Activated T-cell treated with anti-CD3 and anti-CD28 coated beads, Interleukin-2, amount 50 U/mL, for 48 hours (primary cell): Measurements from ENCODE around the gene IPO9.
"Not testable (repeated sequence)": the region's sequence is repeated elsewhere in the genome, so short reads cannot be mapped to it uniquely, and the experiment has no call there.

ENCODE experiments used
- DNase-seq, 2 experiments: peaks; one replicate each; pipeline ENCODE4 v3.0.0-alpha.2; 2020

Gene IPO9

DNA sequence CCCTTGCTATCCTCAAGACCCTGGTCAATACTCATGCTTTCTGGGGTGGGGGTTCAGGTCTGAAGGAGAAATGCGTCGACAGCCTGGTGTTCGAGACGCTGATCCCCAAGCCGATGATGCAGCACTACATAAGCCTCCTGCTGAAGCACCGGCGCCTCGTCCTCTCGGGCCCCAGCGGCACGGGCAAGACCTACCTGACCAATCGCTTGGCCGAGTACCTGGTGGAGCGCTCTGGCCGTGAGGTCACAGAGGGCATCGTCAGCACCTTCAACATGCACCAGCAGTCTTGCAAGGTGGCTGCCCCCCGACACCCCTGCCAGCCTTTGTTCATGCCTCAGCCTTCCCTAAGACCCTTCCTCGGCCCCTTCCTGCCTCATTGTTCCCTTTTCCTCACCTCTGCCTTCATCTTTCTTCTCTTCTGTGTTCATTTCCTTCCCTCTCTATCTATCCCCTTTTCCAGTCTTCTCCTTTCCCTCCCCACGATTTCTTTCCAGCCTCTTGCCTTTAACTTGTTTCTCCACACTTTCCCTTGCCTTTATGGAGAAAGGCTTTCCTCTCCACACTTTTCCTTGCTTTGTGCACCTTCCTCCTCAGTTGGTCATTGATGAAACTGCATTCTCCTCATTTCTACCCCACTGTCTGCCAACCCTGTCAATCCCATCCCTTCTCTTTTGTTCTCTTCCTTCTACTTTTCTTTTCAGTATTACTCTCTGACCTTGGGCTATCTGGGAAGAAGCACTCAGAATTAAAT, 18.3 kb upstream of the IPO9 start:
- no peak for DNase-seq

DNA sequence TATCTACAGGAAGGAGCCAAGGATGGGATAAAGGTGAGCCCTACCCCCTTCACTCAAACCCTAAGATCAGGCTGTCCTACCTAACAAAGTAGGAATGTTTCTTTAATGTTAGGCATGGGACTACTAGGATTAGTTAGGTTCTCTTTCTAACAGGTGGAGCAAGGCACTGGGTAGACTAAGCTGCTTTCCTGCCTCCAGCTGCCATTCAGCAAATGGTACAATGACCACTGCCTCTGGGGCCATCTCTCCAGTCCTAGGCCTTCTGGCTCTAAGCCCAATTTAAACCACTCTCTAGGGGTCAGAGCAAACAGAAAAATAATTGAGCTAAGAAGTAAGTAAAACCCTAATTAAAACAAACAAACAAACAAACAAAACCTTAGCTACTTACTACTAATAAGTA, 15.7 kb upstream of the IPO9 start:
- DNase-seq, result no peak

GRCh38 chr1:201816309-201816854, 12.6 kb upstream of the IPO9 start:
- no peak for DNase-seq

GRCh38 chr1:201818971-201819750, 9.8 kb upstream of the IPO9 start:
- no peak for DNase-seq

DNA sequence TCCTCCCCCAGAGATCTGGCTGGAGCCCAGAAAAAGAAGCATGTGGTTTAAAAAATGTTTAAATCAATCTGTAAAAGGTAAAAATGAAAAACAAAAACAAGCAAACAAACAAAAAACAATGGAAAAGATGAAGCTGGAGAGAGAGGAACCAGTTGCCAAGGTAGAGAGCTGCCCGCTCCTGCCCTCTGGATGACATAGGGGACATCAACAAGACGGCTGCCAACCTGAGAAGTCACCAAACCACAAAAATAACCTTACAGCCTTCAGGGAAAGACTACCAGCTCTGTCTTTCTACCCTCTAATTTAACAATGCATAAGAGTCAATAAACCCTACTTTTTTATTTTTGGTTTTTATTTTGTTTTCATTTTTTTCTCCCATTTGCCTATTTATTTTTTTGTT, 8.5 kb upstream of the IPO9 start:
- no peak for DNase-seq

DNA sequence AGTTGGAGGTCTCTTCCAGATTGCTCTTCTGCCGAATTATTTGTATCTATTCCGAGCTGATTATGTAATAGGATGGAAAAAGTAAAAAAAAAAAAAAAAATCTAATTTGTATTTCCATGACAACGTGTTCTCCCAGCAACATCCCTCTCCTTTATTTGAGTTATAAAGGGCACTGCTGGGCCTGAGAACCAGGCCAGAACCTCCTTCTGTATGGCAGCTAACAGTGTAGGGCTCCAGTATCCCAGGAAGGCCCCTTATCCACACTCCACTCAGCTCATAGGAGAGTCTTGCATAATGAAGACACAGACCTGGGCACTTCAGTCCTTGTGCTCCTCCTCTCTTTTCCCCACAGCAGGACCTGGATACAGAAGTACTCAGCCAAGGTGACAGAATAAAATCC, 3.7 kb upstream of the IPO9 start:
- no peak for DNase-seq

DNA sequence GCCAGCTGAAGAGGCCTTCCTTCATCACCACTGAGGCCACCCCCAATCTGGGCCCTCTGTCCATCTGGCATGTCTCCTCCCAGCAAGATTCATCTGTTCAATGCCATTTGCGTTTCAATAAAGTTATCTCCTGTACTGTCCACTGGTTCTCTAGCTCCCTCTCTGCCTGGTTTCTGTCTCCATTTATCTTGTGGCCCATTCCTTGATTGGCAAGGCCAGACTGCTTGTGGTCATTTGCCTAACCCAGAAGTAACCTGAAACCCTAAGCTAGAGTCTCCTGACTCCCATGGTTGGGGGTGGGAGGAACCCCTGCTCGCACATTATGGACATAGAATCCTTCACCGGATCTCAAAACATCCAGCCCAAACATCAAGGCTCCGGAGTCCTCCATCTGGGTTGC, 2.1 kb upstream of the IPO9 start:
- DNase-seq, result no peak

- no peak for DNase-seq
Observed at GRCh38 chr1:201827321-201828216, 1.4 kb upstream of the IPO9 start.

- no peak for DNase-seq
Observed at GRCh38 chr1:201828217-201828819, 639 bp upstream of the IPO9 start.

- DNase-seq, result no peak
Observed at GRCh38 chr1:201831371-201831770, 2.4 kb downstream of the IPO9 start.

DNA sequence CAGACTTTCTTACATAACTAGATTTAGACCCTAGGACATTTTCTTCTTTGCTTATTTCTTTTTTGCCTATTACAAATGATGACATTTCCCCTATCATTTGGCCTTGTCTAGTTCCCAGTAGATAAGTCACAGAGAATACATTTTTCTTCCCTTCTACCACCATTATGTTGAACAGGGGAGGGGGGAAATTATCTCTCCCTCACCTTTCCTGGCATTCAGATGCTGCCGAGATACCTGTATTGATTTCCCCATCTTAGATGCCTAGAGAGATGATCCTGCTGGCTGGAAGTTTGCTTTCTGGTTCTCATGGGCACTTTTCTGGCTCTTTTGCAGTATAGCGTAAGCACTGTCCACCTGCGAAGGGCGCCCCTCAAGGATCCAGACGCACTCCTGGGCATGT, 5.7 kb downstream of the IPO9 start:
- no peak for DNase-seq

DNA sequence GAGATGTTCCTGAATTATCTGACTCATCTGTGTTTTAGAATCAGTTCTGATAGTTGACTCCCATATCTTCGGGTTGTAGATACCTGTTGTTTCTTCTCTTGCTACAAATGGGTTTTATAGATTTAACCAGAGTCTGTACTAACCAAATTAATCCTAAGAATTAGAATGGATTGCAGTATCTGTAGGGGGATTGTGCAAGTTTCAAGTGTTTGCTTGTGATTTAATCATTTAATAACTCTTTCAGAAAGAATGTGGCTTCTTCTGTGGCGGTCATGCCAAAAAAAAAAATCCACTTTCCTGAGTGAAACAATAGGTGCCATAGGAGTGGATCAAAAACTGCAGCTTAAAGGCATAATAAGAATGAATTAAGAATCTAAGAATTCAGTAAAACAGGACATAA, 9.4 kb downstream of the IPO9 start:
- no peak for DNase-seq

- not testable (repeated sequence) for DNase-seq
Observed at GRCh38 chr1:201839089-201839488, 10.1 kb downstream of the IPO9 start.

DNA sequence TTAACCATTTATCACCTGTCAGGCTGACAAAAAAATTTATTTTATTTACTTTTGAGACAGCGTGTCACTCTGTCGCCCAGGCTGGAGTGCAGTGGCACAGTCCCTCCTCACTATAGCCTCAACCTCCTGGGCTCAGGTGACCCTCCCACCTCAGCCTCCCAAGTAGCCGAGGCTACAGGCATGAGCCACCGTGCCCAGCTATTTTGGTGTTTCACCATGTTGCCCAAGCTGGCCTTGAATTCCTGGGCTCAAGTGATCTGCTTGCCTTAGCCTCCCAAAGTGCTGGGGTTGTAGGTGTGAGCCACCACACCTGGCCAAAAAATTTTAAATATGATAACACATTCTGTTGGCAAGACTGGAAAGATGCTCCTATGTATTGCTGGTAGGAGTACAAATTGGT, 11.1 kb downstream of the IPO9 start:
- DNase-seq, result no peak

DNA sequence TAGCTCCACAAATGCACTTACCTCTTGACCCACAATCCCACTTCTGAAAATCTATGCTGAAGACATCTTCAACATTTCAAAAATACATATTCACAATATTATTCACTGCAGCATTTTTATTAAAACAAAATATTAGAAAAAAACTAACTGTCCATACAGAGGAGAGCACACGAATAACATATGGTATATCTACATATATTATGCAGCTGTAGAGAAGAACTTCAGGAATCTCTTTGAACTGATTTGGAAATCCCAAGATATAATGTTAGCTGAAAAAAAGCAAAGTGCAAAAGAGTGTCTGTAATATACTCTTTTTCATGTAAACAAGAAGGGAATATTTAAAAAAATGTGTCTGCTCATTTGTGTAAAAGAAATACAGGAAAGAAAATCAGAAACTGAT, 11.5 kb downstream of the IPO9 start:
- no peak for DNase-seq

- no peak for DNase-seq
Observed at GRCh38 chr1:201841265-201841912, 12.4 kb downstream of the IPO9 start.

- no peak for DNase-seq
Observed at GRCh38 chr1:201842472-201843027, 13.6 kb downstream of the IPO9 start.

- DNase-seq, result no peak
Observed at GRCh38 chr1:201845331-201846083, 16.6 kb downstream of the IPO9 start.

GRCh38 chr1:201847150-201847549, 18.2 kb downstream of the IPO9 start:
- DNase-seq, result no peak

DNA sequence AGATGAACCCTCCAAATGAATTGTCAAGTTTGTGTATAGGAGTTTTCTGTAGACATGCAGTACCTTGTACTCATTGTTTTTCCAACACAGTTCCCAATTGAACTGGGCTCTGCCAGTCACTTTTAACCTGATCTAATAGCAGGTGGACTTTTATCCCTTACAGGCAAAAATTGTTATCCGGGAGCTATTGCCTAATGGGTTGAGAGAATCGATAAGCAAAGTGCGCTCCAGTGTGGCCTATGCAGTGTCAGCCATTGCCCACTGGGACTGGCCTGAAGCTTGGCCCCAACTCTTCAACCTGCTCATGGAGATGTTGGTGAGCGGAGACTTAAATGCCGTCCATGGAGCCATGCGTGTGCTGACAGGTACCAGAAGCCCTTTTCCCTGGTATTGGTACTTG, 19.3 kb downstream of the IPO9 start:
- no peak for DNase-seq
